Activated naive CD8-positive, alpha-beta T cell treated with anti-CD3 and anti-CD28 coated beads for 36 hours (primary cell): ENCODE results near the gene LLGL2. TPM values are rescaled to one million over a fixed set of nuclear protein-coding genes. Genes with fewer than 3 reads are reported as not detected.
A peak's percentile ranks its signal among the peaks of the same experiment; 100 is the strongest.
"Not testable (repeated sequence)": the region's sequence is repeated elsewhere in the genome, so short reads cannot be mapped to it uniquely, and the experiment has no call there.

Experiments used
- DNase-seq: peaks from one replicate; pipeline ENCODE4 v3.0.0; 2021
- H3K27ac Mint-ChIP-seq: one replicate; pipeline ENCODE4 v1.8.0; 2022; ENCODE audit warnings: mild to moderate bottlenecking, moderate library complexity, mixed read lengths
- H3K27me3 Mint-ChIP-seq: one replicate; pipeline ENCODE4 v1.8.0; 2022; ENCODE audit warnings: mild to moderate bottlenecking, mixed read lengths
- H3K36me3 Mint-ChIP-seq: one replicate; pipeline ENCODE4 v1.8.0; 2021; ENCODE audit warnings: mild to moderate bottlenecking, mixed read lengths
- H3K4me1 Mint-ChIP-seq: one replicate; pipeline ENCODE4 v1.8.0; 2021; ENCODE audit warnings: mixed read lengths
- H3K4me3 Mint-ChIP-seq: one replicate; pipeline ENCODE4 v1.8.0; 2022; ENCODE audit warnings: mild to moderate bottlenecking, moderate library complexity, mixed read lengths
- H3K9me3 Mint-ChIP-seq: one replicate; pipeline ENCODE4 v1.8.0; 2022; ENCODE audit warnings: mixed read lengths
- total RNA-seq, 2 experiments: library from RNA; stranded (reverse); gene quantifications; one replicate each; pipeline ENCODE4 v1.2.3, GENCODE V29; 2021

The LLGL2 gene, protein sequence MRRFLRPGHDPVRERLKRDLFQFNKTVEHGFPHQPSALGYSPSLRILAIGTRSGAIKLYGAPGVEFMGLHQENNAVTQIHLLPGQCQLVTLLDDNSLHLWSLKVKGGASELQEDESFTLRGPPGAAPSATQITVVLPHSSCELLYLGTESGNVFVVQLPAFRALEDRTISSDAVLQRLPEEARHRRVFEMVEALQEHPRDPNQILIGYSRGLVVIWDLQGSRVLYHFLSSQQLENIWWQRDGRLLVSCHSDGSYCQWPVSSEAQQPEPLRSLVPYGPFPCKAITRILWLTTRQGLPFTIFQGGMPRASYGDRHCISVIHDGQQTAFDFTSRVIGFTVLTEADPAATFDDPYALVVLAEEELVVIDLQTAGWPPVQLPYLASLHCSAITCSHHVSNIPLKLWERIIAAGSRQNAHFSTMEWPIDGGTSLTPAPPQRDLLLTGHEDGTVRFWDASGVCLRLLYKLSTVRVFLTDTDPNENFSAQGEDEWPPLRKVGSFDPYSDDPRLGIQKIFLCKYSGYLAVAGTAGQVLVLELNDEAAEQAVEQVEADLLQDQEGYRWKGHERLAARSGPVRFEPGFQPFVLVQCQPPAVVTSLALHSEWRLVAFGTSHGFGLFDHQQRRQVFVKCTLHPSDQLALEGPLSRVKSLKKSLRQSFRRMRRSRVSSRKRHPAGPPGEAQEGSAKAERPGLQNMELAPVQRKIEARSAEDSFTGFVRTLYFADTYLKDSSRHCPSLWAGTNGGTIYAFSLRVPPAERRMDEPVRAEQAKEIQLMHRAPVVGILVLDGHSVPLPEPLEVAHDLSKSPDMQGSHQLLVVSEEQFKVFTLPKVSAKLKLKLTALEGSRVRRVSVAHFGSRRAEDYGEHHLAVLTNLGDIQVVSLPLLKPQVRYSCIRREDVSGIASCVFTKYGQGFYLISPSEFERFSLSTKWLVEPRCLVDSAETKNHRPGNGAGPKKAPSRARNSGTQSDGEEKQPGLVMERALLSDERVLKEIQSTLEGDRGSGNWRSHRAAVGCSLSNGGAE
- 1 to 10 TPM; 4.8 to 5.0 TPM for total RNA-seq

DNA sequence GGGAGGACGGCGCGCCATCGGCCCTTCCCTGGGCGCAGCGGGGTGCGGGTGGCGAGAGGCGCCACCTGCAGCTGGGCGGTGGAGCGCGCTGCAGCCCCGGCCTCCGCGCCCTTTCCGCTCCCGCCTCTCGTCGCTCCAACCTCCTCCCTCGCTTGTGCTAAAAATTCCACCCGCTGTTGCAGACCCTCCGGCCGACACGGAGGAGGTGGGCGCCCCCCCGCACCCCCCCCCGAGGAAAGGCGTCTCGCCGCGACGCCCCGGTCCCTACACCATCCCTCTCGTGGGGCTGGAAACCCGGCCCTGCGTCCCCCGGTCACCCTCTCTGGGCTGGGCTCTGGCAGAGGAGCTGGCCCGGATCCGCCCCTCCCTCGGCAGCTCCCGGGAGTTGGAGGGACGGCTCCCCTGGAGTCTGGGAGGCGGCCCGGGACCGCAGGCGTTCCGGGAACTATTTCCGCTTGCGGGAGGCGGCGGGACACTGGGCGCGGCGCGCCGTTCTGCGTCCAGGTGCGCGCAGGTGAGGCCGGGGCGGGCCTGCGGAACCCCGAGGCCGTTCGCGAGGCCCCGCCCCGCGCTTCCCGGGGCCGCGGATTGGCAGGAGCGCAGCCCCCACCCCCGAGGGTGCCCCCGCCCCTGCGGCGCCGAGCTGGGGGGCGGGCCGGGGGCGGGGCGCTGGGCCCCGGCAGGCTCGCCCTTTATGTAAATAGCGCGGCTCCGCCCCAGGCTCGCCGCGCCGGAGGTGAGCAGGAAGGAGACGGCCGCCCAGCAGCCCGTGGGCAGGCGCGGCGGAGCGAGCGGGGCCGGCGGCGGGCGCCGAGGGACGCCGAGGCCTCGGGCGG lies at the start of gene LLGL2:
TSS of gene LLGL2 (plus strand) at position 728 of the 836 bp plus-strand sequence. CDS start 17,730 bp downstream, outside the sequence.
- H3K4me1 Mint-ChIP-seq = peaks cover 8% of the 10 kb centered on the region
- H3K9me3 Mint-ChIP-seq = no peaks in the 10 kb centered on the region
- no peak within 1 kb of the TSS for H3K27ac Mint-ChIP-seq
- H3K36me3 Mint-ChIP-seq = peaks cover 7% of the 10 kb centered on the region
- DNase-seq = peak; percentile 88
- H3K27me3 Mint-ChIP-seq = no peaks in the 10 kb centered on the region
- peak within 1 kb of the TSS; percentile 62 for H3K4me3 Mint-ChIP-seq

DNA sequence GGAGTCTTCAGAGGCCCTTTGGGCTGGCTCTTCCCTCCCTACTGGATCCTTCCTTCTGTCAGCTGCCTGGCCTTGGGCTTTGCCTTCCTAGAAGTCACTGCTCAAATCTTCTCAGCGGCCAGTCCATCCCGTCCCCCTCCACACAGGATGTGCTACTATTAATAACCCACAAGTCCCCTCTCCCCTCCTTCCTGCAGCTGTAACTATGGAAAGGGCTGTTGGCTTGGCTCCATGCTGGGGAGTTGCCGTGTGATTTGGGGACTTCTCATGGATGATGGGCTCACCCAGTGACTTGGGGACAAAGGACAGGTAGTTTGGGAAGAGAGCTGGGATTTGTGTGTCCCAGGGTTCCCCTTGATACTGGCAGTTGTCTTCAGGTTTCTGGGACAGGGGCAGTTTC lies 49.6 kb upstream of the LLGL2 start:
- Mint-ChIP-seq H3K9me3 (no peaks in the 10 kb centered on the region), H3K4me1 (no peaks in the 10 kb centered on the region), H3K36me3 (peaks cover 4% of the 10 kb centered on the region), H3K27ac (no peak overlapping the region), H3K27me3 (no peaks in the 10 kb centered on the region), H3K4me3 (no peak overlapping the region)
- DNase-seq = no peak

DNA sequence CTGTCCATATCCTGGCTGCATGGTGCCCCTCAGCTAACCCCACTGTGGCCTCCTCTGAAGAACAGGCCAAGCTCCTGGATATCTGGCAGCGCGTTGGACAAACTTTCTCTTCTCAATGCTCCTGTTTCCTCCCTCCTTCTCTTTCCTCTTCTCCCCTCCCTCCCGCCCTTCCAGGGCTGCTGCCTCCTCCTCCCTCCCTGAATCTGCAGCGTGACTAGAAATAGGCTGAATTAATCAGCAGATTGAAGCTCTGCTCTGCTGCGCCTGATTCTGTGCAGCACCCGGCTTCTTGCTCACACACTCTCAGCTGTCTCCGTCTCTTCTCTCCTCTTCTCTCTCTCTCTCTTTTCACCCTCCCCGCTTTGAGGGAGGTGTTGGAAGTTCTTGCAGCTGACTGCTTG lies 49.2 kb upstream of the LLGL2 start:
- Mint-ChIP-seq H3K9me3 (no peaks in the 10 kb centered on the region), H3K27ac (no peak overlapping the region), H3K4me1 (no peaks in the 10 kb centered on the region), H3K36me3 (peaks cover 4% of the 10 kb centered on the region), H3K4me3 (no peak overlapping the region), H3K27me3 (no peaks in the 10 kb centered on the region)
- DNase-seq = no peak

DNA sequence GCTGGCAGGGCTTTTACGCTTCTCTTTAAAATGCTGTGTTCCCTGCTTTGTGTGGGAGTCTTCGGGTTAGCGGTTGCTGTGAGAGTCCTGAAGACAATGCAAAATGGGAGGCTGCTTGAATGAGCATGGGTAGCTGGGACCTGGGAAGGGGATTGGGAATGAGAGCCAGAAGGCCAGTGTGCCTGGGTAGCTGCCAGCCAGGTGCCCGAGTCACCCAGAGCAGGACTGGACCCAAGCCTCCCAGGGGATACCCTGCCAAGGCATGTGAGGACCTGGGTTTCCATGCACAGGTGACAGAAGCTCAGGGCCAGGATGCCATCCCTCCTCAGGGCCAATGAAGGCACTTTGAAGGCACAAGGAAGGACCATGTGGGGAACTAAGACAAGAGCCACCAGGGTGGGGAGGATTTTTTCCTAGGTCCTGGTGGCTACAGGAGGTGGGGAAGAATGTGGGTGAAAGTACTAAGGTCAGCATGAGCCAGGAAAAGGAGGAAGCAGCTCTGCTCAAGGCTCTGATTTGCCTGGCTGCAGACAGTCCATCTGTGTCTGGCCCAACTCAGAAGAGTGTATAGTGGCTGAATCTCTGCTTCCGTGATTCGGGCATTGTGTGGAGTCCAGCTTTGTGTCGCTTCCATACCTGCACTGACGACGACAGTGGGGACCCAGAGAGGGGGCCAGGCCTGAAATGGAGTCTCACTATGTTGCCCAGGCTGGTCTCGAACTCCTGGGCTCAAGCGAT lies 48.6 kb upstream of the LLGL2 start:
- Mint-ChIP-seq H3K4me3 (no peak overlapping the region), H3K9me3 (no peaks in the 10 kb centered on the region), H3K4me1 (no peaks in the 10 kb centered on the region), H3K27ac (no peak overlapping the region), H3K36me3 (peaks cover 4% of the 10 kb centered on the region), H3K27me3 (no peaks in the 10 kb centered on the region)
- no peak for DNase-seq

DNA sequence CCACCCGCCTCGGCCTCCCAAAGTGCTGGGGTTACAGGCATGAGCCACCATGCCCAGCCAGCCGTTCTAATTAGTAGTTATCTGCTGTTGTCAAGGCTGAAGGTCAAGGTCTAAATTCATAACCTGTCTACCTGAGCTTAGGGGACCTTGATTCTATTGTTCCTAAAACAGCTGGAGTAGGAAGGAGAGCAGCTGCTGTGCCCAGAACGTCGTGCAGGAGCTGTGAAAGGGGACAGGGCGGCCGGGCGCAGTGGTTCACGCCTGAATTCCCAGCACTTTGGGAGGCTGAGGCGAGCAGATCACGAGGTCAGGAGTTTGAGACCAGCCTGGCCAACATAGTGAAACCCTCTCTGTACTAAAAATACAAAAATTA lies 48.0 kb upstream of the LLGL2 start:
- H3K27me3 Mint-ChIP-seq, H3K27ac Mint-ChIP-seq, H3K36me3 Mint-ChIP-seq, DNase-seq, H3K4me1 Mint-ChIP-seq, H3K9me3 Mint-ChIP-seq, H3K4me3 Mint-ChIP-seq: not testable (repeated sequence)

DNA sequence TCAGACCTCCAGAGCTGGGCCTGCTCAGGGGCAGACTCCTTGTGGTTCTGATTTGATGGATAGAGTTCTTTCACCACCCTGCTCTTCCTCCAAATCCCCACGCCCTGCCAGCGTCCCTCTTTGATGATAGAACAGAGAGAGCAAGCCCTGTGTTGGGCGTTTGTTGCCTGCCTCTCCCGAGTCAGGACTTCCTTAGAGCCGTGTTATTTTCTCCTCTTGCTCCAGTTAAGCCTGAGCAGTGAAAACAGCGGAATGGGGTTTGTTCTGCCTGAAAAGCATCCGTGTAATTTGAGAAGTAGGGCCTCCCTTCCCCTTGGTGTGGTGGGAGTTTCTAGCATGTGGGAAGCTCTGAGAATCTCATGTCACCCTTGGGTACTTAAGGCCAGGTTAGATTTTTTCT lies 47.0 kb upstream of the LLGL2 start:
- H3K4me3 Mint-ChIP-seq = no peak overlapping the region
- no peaks in the 10 kb centered on the region for H3K9me3 Mint-ChIP-seq
- no peaks in the 10 kb centered on the region for H3K4me1 Mint-ChIP-seq
- no peaks in the 10 kb centered on the region for H3K36me3 Mint-ChIP-seq
- no peaks in the 10 kb centered on the region for H3K27me3 Mint-ChIP-seq
- no peak for DNase-seq
- H3K27ac Mint-ChIP-seq = no peak overlapping the region

DNA sequence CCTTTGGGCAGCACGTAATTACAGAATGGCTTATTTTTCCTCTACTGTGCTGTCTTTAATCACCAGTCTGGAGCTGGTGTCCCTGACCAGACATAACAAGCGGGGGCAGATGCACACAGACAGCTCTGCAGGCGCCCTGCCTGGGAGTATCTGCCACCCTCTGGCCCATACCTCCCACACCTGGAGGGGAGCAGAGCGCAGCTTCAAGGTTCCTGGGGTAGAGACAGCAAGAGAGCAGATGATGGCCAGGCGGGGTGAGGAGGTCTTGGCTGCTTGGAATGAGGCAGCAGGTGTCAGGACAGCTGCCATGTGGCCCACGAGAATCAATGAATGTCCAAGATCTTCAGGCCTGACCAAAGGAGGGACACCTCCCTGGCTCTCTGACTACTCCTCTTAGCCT lies 45.2 kb upstream of the LLGL2 start:
- Mint-ChIP-seq H3K9me3 (no peaks in the 10 kb centered on the region), H3K4me1 (no peaks in the 10 kb centered on the region), H3K27me3 (no peaks in the 10 kb centered on the region), H3K36me3 (no peaks in the 10 kb centered on the region), H3K27ac (no peak overlapping the region), H3K4me3 (no peak overlapping the region)
- no peak for DNase-seq

DNA sequence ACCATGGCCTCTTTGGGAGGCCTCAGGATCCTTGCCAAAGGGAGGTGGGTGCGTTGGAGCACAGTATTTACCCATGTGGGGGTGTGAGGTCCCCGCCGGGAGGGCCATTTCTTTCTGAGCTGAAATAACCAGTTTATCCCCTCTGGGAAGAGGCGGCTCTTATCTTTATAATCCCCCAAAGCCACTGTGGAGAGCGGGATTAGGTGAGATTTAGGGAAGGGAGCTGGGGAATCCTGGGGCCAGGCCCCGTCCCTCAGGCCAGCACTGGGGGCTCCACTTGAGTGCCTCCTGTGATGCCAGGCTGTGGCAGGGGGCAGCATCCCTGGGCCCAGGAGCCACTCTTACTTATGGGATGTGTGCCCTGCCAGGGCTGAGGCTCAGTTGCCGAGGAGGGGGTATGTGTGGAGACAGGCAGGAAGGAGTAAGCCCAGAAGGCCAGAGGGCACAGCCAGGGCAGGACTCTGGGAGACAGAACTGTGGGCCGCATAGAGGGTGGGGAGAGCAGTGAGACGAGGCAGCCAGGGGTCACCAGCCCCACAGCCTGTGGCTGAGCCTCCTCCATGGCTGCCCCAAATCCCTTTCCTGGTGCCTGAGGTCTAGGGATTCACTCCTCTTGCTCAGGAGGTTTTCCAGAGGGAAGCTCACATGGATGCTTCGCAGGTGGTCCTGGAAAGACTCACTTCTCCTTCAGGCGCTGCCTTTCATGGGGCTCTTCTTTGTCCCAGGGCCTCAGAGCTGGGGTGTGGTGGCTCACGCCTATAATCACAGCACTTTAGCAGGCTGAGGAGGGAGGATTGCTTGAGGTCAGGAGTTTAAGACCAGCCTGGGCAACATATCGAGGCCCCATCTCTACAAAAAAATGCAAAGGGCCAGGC lies 44.1 kb upstream of the LLGL2 start:
- peaks cover 1% of the 10 kb centered on the region for H3K4me1 Mint-ChIP-seq
- H3K27ac Mint-ChIP-seq = no peak overlapping the region
- DNase-seq = no peak
- no peaks in the 10 kb centered on the region for H3K9me3 Mint-ChIP-seq
- H3K36me3 Mint-ChIP-seq = peaks cover 1% of the 10 kb centered on the region
- no peaks in the 10 kb centered on the region for H3K27me3 Mint-ChIP-seq
- H3K4me3 Mint-ChIP-seq = no peak overlapping the region

DNA sequence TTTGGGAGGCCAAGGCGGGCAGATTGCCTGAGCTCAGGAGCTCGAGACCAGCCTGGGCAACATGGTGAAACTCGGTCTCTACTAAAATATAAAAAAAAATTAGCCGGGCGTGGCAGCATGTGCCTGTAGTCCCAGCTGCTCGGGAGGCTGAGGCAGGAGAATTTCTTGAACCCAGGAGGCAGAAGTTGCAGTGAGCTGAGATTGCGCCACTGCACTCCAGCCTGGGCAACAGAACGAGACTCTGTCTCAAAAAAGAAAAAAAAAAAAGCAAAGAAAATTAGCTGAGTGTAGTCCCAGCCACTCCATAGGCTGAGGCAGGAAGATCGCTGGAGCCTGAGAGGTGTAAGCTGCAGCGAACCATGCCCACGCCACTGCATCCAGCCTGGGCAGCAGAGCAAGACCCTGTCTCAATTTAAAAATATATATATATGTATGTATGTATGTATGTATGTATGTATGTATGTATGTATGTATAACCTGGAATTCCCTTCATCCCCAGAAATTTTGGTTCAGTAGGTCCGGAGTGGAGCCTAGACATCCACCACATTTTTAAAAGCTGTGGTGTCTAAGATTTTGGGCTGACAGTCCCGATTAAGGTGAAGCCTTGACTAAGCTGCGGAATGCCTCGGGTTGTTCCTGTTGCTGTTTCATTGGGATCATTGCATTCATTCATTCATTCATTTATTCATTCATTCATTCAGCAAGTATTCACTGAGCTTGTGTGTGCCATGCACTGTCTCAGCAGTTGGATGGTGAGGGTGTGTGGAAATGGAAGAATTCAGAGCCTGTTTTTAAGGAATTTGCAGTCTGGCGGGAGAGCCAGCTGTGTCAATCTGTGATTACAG lies 43.2 kb upstream of the LLGL2 start:
- H3K4me3 Mint-ChIP-seq = no peak overlapping the region
- no peaks in the 10 kb centered on the region for H3K9me3 Mint-ChIP-seq
- no peak for DNase-seq
- H3K4me1 Mint-ChIP-seq = peaks cover 9% of the 10 kb centered on the region
- H3K27me3 Mint-ChIP-seq = no peaks in the 10 kb centered on the region
- H3K36me3 Mint-ChIP-seq = peaks cover 4% of the 10 kb centered on the region
- no peak overlapping the region for H3K27ac Mint-ChIP-seq

DNA sequence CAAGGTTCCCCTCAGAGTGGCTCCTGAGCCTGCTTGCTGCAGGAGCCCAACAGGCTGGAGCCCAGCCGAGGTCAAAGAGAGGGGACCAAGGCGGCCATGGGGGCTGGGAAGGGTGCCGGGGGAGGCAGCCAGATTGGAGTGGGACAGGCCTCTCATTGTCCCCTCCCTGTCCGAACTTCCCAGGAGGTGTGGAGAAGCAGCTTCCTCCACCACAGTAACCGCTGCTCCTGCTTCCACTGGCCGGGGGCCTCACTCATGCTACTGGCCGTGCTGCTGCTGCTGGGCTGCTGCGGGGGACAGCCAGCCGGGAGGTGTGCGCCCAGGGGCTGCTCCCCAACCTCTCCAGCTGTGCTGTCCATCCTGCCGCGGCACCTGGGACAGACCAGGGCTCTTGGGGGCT lies 39.8 kb upstream of the LLGL2 start:
- H3K4me3 Mint-ChIP-seq = no peak overlapping the region
- DNase-seq = no peak
- no peak overlapping the region for H3K27ac Mint-ChIP-seq
- H3K36me3 Mint-ChIP-seq = peaks cover 6% of the 10 kb centered on the region
- peaks cover 18% of the 10 kb centered on the region for H3K4me1 Mint-ChIP-seq
- no peaks in the 10 kb centered on the region for H3K27me3 Mint-ChIP-seq
- H3K9me3 Mint-ChIP-seq = no peaks in the 10 kb centered on the region

DNA sequence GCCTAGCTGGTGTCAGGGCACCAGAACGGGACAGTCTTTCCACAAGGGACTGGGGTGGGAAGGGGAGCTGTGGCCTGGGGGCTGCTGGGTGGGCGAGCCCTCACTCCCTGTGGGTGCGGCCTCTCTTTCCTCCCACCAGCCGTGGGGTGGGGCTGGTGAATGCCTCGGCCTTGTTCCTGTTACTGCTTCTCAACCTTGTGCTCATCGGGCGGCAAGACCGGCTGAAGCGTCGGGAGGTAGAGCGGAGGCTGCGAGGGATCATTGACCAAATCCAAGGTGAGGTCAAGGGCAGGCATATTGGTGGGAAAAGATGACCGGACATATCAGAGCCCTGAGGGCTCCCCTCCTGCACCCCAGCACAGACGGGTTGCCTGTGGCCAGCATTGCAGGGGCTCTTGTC lies 39.3 kb upstream of the LLGL2 start:
- H3K4me1 Mint-ChIP-seq = peaks cover 18% of the 10 kb centered on the region
- H3K36me3 Mint-ChIP-seq = peaks cover 6% of the 10 kb centered on the region
- DNase-seq = no peak
- no peak overlapping the region for H3K4me3 Mint-ChIP-seq
- no peaks in the 10 kb centered on the region for H3K27me3 Mint-ChIP-seq
- H3K9me3 Mint-ChIP-seq = no peaks in the 10 kb centered on the region
- H3K27ac Mint-ChIP-seq = peak overlapping the region; percentile 48

DNA sequence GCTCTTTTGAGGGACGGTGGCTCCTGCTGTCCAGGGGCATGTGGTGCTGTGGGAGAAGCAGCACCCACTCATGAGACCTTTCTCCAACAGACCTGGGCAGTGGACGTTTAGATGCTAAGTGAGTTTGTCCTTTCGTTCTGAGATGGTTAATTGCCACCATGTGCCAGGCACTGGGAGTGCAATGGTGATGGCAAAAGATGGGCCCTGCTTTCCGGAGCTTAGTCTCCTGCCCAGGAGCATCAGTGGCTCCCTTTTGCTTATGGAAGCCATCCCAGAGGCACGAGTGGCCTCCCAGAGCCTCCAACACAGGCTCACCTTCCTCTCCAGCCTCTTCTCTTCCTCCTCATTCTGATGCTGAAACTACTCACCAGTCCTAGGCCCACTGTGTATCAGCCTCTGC lies 38.5 kb upstream of the LLGL2 start:
- peak overlapping the region; percentile 53 for H3K4me3 Mint-ChIP-seq
- no peak for DNase-seq
- H3K9me3 Mint-ChIP-seq = no peaks in the 10 kb centered on the region
- peaks cover 18% of the 10 kb centered on the region for H3K4me1 Mint-ChIP-seq
- peak overlapping the region; percentile 92 for H3K27ac Mint-ChIP-seq
- peaks cover 6% of the 10 kb centered on the region for H3K36me3 Mint-ChIP-seq
- no peaks in the 10 kb centered on the region for H3K27me3 Mint-ChIP-seq
